T-helper 1 cell treated with Interleukin-12 subunit alpha and Interleukin-12 subunit beta and Interleukin-4 antibody, amounts not matched to agents 30 μg/mL and 1 μg/mL, for 36 hours (primary cell): ENCODE data around the gene TULP4.

Experiments
- H3K27ac Mint-ChIP-seq: one replicate; pipeline ENCODE4 v1.8.0; 2021; ENCODE audit warnings: mild to moderate bottlenecking, mixed read lengths
- H3K27me3 Mint-ChIP-seq: one replicate; pipeline ENCODE4 v1.8.0; 2021; ENCODE audit warnings: low read depth, mixed read lengths
- H3K36me3 Mint-ChIP-seq: one replicate; pipeline ENCODE4 v1.8.0; 2021; ENCODE audit warnings: low read depth, mixed read lengths
- H3K4me1 Mint-ChIP-seq: one replicate; pipeline ENCODE4 v1.8.0; 2021; ENCODE audit warnings: low read depth, mixed read lengths
- H3K4me3 Mint-ChIP-seq: one replicate; pipeline ENCODE4 v1.8.0; 2021; ENCODE audit warnings: mild to moderate bottlenecking, moderate library complexity, mixed read lengths
- H3K9me3 Mint-ChIP-seq: one replicate; pipeline ENCODE4 v1.8.0; 2021; ENCODE audit warnings: mixed read lengths

TULP4 gene

DNA sequence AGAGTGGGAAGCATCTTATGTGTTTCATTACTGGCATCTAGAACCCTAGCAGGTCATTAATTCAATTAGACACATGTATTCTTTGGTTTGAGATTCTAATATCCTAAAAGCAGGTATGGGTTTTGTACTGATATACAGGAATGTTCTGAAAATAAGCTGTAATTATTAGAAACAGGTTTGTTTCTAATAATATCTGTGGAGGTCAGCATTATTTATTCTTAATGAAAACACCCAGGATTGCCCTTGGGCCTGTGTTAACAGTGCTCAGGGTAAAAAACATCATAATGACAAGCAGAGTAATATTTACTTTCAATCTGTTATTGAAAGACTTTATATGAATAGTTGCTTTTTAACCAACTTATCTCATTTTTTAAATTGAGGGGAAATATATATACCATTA is 8.0 kb upstream of the TULP4 start:
- Mint-ChIP-seq H3K4me3 (no peak overlapping the region), H3K27me3 (no peaks in the 10 kb centered on the region), H3K9me3 (no peaks in the 10 kb centered on the region)

DNA sequence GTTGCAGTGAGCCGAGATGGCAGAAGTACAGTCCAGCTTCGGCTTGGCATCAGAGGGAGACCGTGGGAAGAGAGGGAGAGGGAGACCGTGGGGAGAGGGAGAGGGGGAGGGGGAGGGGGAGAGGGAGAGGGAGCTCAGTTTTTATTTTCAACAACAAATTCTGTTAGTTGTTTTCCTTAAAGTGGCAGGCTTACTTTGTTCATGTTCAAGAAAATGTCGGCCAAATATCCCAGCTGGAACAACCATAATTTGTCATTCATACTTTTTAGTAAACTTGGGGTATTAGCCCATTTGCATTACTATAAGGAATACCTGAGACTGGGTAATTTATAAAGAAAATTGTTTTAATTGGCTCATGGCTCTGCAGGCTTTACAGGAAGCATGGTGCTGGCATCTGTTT is 2.5 kb upstream of the TULP4 start:
- Mint-ChIP-seq H3K27ac (no peak overlapping the region), H3K36me3 (peaks cover 13% of the 10 kb centered on the region), H3K4me1 (peaks cover 13% of the 10 kb centered on the region), H3K27me3 (no peaks in the 10 kb centered on the region), H3K9me3 (no peaks in the 10 kb centered on the region), H3K4me3 (no peak overlapping the region)

More for the DNA sequence above, 8.0 kb upstream of the TULP4 start:
- Mint-ChIP-seq H3K27ac (no peak overlapping the region), H3K36me3 (no peaks in the 10 kb centered on the region), H3K4me1 (no peaks in the 10 kb centered on the region)

DNA sequence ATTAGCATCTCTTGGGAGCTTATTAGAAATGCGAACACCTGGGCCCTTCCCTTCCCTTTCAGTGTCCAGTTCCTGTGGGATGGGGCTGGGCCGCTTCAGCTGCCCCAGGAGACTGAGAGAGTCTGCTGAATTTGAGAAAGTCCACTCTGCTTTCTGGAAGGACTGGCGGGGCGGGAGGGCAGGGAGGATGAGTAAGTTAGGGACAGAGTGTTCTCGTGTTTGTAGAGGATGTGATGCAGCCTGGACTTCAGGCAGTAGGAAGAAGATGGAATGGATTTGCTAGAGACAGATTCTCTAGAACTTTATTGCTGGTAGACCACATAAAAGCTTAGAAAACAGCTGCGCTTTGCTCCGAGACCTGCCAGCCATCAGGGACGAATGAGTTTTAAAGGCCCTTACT is 1.1 kb upstream of the TULP4 start:
- Mint-ChIP-seq H3K27me3 (no peaks in the 10 kb centered on the region), H3K4me1 (peaks cover 13% of the 10 kb centered on the region), H3K9me3 (peaks cover 2% of the 10 kb centered on the region), H3K36me3 (peaks cover 17% of the 10 kb centered on the region), H3K4me3 (no peak overlapping the region), H3K27ac (no peak overlapping the region)

DNA sequence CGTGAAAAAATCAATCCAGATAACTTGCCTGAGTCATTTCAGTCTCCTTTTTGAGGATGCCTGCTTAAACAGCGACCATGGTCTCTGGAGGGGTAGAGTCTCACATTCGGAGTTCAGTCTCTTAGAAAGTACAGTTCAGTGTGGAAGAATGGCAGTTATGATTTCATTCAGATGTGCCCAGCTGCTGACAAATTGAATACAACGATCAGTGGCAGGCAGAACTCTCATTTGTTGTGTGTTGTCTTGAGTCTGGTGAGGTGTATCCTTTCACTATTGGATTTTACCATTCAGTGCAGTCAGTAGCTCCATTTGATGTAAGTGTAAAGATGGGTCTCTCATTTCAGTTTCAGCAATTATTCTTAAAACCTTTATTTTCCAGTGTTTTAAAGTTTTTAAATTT is 639 bp upstream of the TULP4 start:
- Mint-ChIP-seq H3K4me3 (no peak overlapping the region), H3K9me3 (peaks cover 3% of the 10 kb centered on the region), H3K36me3 (peaks cover 18% of the 10 kb centered on the region), H3K27me3 (no peaks in the 10 kb centered on the region), H3K27ac (no peak overlapping the region), H3K4me1 (peaks cover 13% of the 10 kb centered on the region)

DNA sequence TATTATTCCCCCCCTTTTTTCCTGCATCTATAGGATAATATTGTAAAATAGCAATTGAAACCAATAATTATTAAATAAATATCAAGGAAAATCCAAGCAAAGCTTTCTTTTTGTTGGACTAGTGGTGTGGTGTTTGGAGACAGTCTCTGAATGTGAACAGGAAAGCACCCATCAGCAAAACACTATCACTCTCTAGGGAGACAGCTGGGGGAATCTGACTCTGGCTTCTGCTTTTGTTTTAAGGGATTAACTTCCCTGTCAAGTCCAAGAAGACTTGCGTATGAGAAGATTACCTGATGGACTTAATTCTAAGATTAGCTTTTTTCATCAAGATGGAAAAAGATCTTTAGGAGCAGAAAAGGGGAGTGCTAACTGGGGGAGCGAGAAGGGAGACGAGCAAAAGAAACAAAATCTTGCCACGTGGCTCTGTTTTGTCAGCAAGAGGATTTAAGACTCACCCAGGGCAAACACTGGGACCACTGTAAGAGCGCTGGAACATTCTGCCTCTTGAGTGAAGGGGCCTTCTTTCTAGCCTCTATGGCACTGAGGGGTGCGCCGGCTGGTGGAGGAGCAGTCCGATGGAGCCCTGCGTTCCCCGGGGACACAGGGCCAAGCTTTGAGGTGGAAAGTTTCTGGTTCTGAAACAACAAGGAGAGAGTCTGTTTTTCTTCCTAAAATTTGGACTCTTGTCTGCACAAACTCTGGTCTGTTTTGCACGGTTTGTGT is 570 bp downstream of the TULP4 start:
- H3K9me3 Mint-ChIP-seq: peaks cover 3% of the 10 kb centered on the region
- H3K36me3 Mint-ChIP-seq: peaks cover 18% of the 10 kb centered on the region
- H3K4me3 Mint-ChIP-seq: no peak overlapping the region
- H3K27me3 Mint-ChIP-seq: no peaks in the 10 kb centered on the region
- peaks cover 13% of the 10 kb centered on the region for H3K4me1 Mint-ChIP-seq
- no peak overlapping the region for H3K27ac Mint-ChIP-seq

DNA sequence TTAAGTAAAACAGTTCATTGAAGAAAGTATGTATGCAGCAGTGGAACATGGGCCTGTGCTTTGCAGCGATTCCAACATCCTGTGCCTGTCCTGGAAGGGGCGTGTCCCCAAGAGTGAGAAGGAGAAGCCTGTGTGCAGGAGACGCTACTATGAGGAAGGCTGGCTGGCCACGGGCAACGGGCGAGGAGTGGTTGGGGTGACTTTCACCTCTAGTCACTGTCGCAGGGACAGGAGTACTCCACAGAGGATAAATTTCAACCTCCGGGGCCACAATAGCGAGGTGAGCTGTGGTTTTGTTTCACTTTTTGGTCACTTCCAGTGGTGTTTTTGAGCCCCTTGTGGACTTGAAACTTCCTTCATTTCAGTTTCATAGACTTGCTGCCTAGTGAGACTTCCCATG is 1.7 kb downstream of the TULP4 start:
- Mint-ChIP-seq H3K9me3 (peaks cover 3% of the 10 kb centered on the region), H3K27me3 (no peaks in the 10 kb centered on the region), H3K36me3 (peaks cover 18% of the 10 kb centered on the region), H3K27ac (no peak overlapping the region), H3K4me3 (peak overlapping the region; percentile 10), H3K4me1 (peaks cover 13% of the 10 kb centered on the region)

DNA sequence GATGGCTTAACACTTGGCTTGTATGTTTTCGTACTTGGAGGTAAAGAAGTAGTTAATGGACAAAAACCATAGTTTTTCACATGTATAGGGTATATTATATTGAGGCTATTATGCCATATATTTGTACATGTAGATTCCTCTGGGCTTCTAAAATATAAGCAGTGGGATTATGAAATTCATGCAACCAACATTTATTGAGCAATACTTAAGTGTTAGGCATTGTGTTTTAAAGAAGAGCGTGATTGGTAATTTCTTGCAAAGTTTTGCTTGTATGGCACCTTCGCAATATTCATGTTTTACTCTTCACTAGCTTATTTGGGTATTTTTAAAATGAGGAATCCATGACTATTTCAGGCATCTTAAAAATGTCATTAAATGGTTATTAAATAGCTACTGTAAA is 2.5 kb downstream of the TULP4 start:
- H3K9me3 Mint-ChIP-seq: peaks cover 3% of the 10 kb centered on the region
- no peaks in the 10 kb centered on the region for H3K27me3 Mint-ChIP-seq
- H3K4me3 Mint-ChIP-seq: no peak overlapping the region
- no peak overlapping the region for H3K27ac Mint-ChIP-seq
- peaks cover 13% of the 10 kb centered on the region for H3K4me1 Mint-ChIP-seq
- H3K36me3 Mint-ChIP-seq: peaks cover 18% of the 10 kb centered on the region

DNA sequence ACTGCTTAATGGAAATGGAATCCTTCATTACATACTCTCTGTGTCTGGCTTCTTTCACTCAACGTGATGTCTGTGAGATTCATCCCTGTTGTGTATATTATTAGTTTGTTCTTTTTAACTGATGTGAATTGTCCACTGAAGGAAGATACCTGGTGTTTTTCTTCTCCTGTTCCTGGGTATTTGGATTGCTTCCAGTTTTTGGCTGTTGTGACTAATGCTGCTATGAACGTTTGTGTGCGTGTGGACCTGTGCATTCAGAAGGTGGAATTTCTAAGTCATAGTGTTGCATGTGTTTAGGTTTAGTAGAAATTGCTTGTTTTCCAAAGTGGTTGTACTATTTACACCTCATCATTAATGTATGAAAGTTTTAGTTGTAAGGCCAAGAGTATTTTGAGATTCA is 3.8 kb downstream of the TULP4 start:
- Mint-ChIP-seq H3K4me1 (peaks cover 13% of the 10 kb centered on the region), H3K27me3 (no peaks in the 10 kb centered on the region), H3K27ac (no peak overlapping the region), H3K4me3 (no peak overlapping the region), H3K9me3 (peaks cover 3% of the 10 kb centered on the region), H3K36me3 (peaks cover 17% of the 10 kb centered on the region)

DNA sequence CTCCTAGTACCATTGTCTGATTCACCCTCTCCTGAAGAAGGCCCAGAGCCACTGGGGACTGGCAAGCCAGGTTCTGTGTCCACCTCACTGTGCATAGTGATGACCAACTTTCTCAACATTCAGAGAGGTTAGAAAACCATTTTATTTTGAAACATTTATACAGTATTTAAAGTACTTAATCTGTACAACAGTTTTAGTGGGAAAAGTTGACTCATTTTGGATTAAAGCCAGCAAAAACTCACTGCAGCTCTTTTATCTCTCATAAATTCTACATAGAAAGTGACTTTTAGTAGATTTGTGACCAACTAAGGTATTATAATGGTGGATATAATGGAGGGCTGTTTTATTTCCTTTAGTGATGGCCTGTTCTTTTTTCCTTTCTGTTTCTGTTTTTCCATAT is 9.7 kb downstream of the TULP4 start:
- no peaks in the 10 kb centered on the region for H3K9me3 Mint-ChIP-seq
- H3K4me1 Mint-ChIP-seq: peaks cover 30% of the 10 kb centered on the region
- H3K4me3 Mint-ChIP-seq: no peak overlapping the region
- no peaks in the 10 kb centered on the region for H3K27me3 Mint-ChIP-seq
- peaks cover 5% of the 10 kb centered on the region for H3K36me3 Mint-ChIP-seq
- H3K27ac Mint-ChIP-seq: peak overlapping the region; percentile 22

DNA sequence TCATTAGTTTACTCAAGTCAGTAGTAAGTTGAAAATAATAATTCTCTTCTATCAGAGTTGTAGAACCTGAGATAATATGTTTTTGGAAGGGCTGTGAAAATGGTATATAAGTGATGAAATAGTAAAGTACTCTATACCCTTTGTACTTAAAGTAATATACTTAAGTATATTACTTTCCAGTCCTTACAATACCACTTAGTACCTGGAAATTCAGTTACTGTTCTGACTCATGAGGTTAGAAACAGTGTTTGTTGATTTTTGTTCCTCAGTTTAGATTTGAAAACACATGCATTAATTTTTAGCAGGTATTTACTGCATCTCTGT is 10.1 kb downstream of the TULP4 start:
- Mint-ChIP-seq H3K27me3 (no peaks in the 10 kb centered on the region), H3K36me3 (peaks cover 5% of the 10 kb centered on the region), H3K27ac (peak overlapping the region; percentile 34), H3K9me3 (no peaks in the 10 kb centered on the region), H3K4me3 (no peak overlapping the region), H3K4me1 (peaks cover 33% of the 10 kb centered on the region)

DNA sequence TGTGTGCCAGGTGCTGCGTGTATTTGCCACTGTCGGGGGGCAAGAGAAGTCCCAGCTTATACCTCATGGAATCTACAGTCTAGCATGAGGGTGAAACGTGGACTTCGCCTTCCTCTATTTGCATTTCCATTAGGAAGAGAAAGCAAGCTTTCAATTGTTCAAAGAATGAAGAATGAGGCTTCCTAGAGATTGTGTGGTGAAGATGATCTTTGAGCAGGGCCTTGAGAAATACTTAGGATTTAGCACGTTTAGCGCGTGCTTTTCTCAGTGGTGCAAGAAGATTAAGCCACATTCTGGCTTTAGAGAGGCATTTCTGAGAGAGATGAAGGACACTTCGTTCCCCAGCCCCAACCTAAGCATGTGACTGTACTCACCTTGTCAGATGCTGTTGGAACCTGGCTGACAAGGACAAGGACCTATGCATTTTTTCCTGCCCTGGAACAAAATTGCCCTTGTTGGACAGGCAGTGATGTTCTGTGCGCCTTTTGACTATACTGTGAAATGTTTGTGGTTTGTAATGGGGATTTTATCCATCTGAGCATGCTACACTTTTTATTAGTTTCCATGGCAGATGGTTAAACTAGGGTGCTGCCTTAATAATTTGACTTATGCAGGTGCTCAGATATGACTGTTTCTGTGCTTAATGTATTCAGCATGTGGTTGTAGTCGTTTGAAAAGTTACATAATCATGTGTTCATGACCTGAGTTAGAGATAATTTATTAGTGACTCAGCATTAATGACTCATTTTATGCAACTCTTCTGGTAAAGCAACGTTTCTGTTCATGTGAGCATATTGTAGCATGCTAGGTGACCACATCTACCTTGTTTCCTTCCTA is 10.7 kb downstream of the TULP4 start:
- Mint-ChIP-seq H3K27me3 (no peaks in the 10 kb centered on the region), H3K4me1 (peaks cover 35% of the 10 kb centered on the region), H3K9me3 (no peaks in the 10 kb centered on the region), H3K27ac (peak overlapping the region; percentile 34), H3K36me3 (peaks cover 5% of the 10 kb centered on the region), H3K4me3 (no peak overlapping the region)

DNA sequence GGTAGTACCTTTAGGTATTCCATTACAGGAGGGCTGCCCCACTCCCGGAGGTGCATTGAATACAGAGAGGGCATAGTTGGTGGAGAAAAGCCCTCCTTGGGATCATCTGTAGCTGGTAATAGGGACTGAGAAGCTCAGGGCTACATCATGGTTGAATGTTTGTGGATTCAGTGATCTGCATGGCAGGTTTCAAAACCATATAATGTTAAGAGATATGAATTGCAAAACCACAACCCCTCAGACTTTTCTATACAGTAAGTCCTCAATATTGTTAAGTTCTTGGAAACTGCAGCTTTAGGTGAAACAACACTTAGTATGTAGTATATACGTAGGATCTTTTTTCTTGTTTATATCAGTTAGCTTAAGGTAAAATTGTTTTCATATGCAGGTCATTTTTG is 11.3 kb downstream of the TULP4 start:
- Mint-ChIP-seq H3K9me3 (no peaks in the 10 kb centered on the region), H3K36me3 (peaks cover 6% of the 10 kb centered on the region), H3K4me1 (peaks cover 37% of the 10 kb centered on the region), H3K27ac (no peak overlapping the region), H3K27me3 (no peaks in the 10 kb centered on the region), H3K4me3 (no peak overlapping the region)

DNA sequence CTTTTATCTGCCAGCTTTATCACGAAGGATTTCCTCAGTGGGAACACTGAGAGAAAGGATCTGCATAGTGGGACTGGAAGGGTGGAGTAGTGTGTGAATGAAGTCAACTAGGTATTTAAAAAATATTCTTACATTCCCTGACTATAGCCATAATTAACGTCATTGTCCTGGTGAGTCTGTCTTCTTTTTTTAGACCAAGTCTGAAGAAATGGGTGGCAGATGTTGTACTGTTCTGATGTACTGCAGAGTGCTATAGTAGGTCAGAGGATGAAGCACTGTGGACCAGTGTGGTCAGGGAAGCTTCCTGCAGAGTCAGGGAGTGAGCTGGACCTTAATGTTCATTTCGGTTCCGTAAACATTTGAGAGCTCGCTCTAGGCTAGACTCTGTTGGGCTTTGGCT is 11.9 kb downstream of the TULP4 start:
- H3K27ac Mint-ChIP-seq: no peak overlapping the region
- no peak overlapping the region for H3K4me3 Mint-ChIP-seq
- no peaks in the 10 kb centered on the region for H3K9me3 Mint-ChIP-seq
- H3K27me3 Mint-ChIP-seq: no peaks in the 10 kb centered on the region
- H3K4me1 Mint-ChIP-seq: peaks cover 37% of the 10 kb centered on the region
- peaks cover 6% of the 10 kb centered on the region for H3K36me3 Mint-ChIP-seq

DNA sequence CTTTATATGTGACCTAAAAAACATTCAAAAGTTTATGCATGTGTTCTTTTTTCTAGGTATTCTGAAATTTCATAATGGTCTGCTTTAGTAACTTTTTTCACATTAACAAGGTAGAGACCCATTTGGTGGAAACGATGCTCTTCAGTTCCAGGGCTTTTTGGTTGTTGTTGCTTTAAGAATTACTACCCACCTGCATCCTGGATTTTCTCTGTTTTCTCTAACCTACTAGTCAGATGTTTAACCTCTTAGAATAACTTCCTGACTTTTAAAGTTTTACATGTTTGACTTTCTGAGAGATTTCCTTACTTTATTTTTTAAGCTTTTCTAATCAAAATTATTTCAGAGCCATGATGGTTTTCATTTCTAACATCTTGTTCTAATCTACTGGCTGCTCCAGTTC is 14.9 kb downstream of the TULP4 start:
- no peaks in the 10 kb centered on the region for H3K27me3 Mint-ChIP-seq
- peaks cover 2% of the 10 kb centered on the region for H3K9me3 Mint-ChIP-seq
- peaks cover 4% of the 10 kb centered on the region for H3K36me3 Mint-ChIP-seq
- peaks cover 30% of the 10 kb centered on the region for H3K4me1 Mint-ChIP-seq
- H3K4me3 Mint-ChIP-seq: no peak overlapping the region
- H3K27ac Mint-ChIP-seq: no peak overlapping the region

DNA sequence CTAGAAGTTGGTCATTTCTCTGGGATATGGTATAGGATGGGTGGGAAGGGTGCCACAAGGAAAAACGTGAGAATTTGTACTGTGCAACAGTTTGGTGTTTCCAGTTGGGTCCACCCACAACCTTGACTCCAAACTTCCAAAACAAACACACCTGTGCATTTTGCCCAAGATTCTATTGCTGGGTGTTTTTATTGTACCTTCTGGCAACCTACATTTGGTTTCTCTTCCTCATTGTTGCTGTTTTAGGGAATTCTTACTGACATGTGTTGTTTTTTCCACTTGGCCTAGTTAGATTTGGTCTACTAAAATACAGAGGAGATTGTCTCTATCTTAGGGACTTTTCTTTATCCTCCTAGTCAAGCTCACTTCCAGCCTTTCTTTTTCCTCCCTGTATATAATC is 16.7 kb downstream of the TULP4 start:
- Mint-ChIP-seq H3K27me3 (no peaks in the 10 kb centered on the region), H3K9me3 (peaks cover 11% of the 10 kb centered on the region), H3K36me3 (peaks cover 8% of the 10 kb centered on the region), H3K4me3 (no peak overlapping the region), H3K27ac (no peak overlapping the region), H3K4me1 (peaks cover 13% of the 10 kb centered on the region)
